ENCODE data around the gene CDK5RAP1.
A peak's percentile ranks its signal among the peaks of the same experiment; 100 is the strongest.
"Not testable (repeated sequence)": the region's sequence is repeated elsewhere in the genome, so short reads cannot be mapped to it uniquely, and the experiment has no call there.

The CDK5RAP1 gene

DNA sequence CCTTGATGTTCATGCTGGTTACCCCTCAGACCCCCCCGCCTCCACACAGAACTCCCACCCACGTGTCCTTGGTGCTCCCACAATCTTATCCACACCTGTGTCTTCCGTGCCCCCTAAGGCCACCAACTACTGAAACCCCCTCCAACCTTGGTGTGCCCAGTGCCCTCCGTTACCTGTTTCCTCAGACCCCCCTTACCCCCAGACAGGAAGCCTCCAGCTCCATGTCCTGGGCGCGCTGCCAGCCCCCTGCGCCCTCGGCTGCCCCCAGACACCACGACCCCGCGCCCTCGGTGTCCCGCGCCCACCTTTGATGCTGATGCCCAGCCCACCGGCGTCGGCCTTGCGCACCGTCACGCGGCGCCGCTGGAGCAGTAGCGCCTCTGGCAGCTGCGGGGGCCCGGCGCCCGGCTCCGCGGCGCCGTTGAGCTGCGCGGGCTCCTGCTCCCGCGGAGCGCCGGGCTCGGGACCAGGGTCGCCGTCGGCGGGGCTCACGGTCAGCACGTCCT lies 41.7 kb upstream of the CDK5RAP1 start:
- TF ChIP-seq, protein P1, sequence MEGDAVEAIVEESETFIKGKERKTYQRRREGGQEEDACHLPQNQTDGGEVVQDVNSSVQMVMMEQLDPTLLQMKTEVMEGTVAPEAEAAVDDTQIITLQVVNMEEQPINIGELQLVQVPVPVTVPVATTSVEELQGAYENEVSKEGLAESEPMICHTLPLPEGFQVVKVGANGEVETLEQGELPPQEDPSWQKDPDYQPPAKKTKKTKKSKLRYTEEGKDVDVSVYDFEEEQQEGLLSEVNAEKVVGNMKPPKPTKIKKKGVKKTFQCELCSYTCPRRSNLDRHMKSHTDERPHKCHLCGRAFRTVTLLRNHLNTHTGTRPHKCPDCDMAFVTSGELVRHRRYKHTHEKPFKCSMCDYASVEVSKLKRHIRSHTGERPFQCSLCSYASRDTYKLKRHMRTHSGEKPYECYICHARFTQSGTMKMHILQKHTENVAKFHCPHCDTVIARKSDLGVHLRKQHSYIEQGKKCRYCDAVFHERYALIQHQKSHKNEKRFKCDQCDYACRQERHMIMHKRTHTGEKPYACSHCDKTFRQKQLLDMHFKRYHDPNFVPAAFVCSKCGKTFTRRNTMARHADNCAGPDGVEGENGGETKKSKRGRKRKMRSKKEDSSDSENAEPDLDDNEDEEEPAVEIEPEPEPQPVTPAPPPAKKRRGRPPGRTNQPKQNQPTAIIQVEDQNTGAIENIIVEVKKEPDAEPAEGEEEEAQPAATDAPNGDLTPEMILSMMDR (conservative IDR thresholded peaks at IDR 0.05; ENCODE audit: control insufficient read depth, insufficient read depth, low read depth, low read length), result no peak
- H3K4me3 ChIP-seq (ENCODE audit: control insufficient read depth, low read depth, low read length), result peak overlapping the region; percentile 74
- no peak for DNase-seq (ENCODE audit: low read depth)

DNA sequence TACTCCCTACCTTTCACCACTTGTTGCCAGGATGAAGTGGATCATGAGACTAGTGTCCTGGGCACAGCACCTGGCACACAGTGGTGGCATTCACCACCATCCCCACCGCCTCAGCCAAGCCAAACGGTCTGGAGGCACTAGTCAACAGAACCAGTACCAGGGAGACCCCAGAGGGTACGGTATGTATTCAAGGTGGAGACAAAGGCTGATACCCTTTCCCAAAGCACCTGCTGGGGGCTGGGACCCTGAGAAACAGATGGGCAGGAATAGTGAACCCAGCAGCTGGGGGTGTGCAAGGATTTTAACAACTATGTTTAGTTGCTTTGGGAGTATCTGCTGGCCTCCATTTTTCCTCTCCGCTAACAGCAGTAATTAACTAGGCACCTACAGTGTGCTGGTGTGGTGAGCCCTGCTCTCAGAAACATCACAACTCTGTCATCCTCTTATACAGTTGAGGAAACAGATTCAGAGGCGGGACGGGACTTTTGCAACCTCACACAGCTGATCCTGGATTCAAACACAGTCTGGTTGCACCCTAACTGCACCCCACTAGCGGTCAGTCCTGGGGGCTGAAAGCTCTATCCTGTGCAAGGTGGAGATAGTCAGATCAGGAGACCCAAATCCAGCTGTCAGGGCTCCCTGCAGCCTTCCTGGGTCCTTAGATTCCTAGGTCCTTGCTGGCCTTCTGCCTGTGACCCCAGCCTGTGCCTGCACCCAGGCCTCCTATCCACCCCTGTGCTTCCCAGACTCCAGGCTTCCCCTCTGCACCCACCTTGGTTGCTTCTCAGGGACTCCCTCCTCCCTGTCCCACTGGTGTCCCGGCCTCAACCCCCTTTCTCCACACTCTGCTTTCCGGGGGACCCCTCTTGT lies 41.1 kb upstream of the CDK5RAP1 start:
- H3K4me3 ChIP-seq (ENCODE audit: control insufficient read depth, low read depth, low read length), result peak overlapping the region; percentile 74
- DNase-seq (ENCODE audit: low read depth), result no peak
- TF ChIP-seq, protein P1 (conservative IDR thresholded peaks at IDR 0.05; ENCODE audit: control insufficient read depth, insufficient read depth, low read depth, low read length), result no peak

DNA sequence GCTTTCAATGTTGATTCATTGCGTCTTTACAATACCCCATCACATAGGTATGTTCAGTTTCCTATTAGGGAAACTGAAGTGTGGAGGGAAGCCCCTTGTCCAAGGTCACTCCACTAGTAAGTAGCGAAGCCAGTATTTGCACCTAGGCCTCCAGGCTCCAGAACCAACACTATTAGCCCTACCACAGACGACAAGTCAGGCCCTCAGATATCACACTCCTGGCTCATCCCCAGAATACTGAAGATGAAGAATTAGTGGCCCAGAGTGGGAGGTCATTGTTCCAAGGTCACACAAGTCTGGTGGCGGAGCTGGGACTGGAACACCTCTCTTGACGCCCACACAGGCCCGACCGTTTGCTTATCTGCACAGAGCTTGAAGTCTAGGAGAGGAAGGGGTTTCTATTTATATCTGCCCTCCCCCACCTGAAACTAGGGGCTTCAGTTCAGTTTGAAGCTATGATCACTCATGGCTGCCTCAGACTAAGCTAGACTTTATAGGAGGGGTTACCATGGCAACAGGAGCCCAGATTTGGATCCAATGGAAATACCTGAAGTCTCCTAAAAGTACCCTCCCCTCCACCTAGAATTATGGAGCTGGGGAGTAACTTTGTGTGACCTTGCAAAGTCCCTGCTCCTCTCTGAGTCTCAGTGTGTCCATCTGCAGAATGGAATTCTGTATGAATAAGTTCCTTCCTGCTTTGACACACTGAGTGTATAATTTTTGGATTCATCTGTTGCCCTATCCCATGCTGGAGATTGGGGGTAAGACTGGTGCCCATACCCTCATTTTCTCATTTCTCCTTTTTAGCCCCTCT lies 40.0 kb upstream of the CDK5RAP1 start:
- DNase-seq (ENCODE audit: low read depth), result no peak
- TF ChIP-seq, protein P1 (conservative IDR thresholded peaks at IDR 0.05; ENCODE audit: control insufficient read depth, insufficient read depth, low read depth, low read length), result no peak
- no peak overlapping the region for H3K4me3 ChIP-seq (ENCODE audit: control insufficient read depth, low read depth, low read length)

DNA sequence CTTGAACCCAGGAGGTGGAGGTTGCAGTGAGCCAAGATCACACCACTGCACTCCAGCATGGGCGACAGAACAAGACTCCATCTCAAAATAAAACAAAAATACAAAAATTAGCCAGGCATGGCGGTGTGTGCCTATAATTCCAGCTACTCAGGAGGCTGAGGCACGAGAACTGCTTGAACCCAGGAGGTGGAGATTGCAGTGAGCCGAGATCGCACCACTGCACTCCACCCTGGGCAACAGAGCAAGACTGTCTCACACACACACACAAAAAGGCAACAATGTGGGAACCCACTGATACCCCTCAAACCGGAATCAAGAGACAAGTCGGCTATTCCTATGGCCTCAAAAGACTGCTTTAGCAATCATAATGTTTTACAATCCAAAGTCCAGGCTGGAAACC lies 39.2 kb upstream of the CDK5RAP1 start:
- DNase-seq (ENCODE audit: low read depth); H3K4me3 ChIP-seq (ENCODE audit: control insufficient read depth, low read depth, low read length): not testable (repeated sequence)

DNA sequence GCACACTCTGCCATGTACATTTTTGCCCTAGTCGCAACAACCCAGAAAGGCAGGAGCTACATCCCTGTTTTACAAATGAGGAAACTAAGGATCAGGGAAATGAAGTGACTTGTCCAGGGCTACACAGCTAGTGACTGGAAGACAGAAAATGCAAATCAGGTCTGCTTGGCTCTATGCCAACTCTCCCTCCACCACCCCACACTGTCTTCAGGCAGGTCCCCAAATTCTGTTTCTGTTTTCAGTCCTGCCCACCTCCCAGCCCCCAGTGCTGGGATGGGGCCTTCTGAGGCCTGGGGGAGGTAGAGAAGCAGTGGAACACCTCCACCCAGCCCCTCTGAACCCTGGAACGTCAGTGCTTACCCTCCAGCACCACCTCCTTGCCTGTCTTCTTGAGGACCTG lies 37.2 kb upstream of the CDK5RAP1 start:
- DNase-seq (ENCODE audit: low read depth), result no peak
- no peak overlapping the region for H3K4me3 ChIP-seq (ENCODE audit: control insufficient read depth, low read depth, low read length)
- TF ChIP-seq, protein P1 (conservative IDR thresholded peaks at IDR 0.05; ENCODE audit: control insufficient read depth, insufficient read depth, low read depth, low read length), result no peak

DNA sequence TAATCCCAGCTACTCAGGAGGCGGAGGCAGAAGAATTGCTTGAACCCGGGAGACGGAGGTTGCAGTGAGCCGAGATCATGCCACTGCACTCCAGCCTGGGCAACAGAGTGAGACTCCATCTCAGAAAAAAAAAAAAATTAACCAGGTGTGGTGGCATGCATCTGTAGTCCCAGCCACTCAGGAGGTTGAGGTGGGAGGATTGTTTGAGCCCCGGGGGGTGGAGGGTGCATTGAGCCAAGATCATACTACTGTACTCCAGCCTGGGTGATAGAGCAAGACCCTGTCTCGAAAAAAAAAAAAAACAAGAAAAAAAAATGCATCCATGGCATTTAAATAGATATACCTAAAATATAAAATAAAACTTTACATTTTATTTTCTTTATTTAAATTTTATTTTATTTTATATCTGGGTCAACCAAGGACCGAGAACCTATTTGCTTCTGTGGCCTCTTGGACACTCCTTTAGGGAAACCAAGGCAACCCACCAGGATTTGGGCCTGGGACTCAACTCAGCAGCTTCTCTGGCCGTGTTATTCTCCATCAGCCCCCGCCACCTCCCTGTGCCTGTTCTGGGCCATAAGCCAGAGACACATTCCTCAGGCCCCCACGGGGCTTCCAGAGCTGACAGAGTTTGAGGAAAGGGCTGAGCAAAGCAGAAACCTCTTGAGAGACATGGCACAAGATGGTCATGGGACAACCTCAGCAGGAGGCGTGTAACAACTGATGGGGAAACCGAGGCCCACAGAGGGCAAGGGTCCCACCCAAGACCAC lies 36.0 kb upstream of the CDK5RAP1 start:
- no peak overlapping the region for H3K4me3 ChIP-seq (ENCODE audit: control insufficient read depth, low read depth, low read length)
- TF ChIP-seq, protein P1 (conservative IDR thresholded peaks at IDR 0.05; ENCODE audit: control insufficient read depth, insufficient read depth, low read depth, low read length), result no peak
- DNase-seq (ENCODE audit: low read depth), result peak; percentile 37
